Measurements from ENCODE around the gene PFKL. TPM values are rescaled to one million over a fixed set of nuclear protein-coding genes. Genes with fewer than 3 reads are reported as not detected.
A peak's percentile ranks its signal among the peaks of the same experiment; 100 is the strongest.

Gene PFKL
- polyA plus RNA-seq, 1 donor: 160 TPM

- no CpG with 5 or more reads among the region's 18 CpGs for WGBS (ENCODE audit: insufficient coverage, low lambda C conversion rate)
- peaks cover 7% of the 10 kb centered on the region for H3K9me3 ChIP-seq (ENCODE audit: control insufficient read depth, low read depth, low read length)
- peaks cover 13% of the 10 kb centered on the region for H3K27me3 ChIP-seq (ENCODE audit: control insufficient read depth, insufficient read depth, low read length)
- no peaks in the 10 kb centered on the region for H3K4me1 ChIP-seq (ENCODE audit: control insufficient read depth, insufficient read depth, low read length)
- no peaks in the 10 kb centered on the region for H3K36me3 ChIP-seq (ENCODE audit: control insufficient read depth, insufficient read depth, low read length)
- no peak overlapping the region for H3K4me3 ChIP-seq (ENCODE audit: low read length)
- DNase-seq: no peak
- H3K27ac ChIP-seq (ENCODE audit: low read length): no peak overlapping the region
These were observed 65.6 kb downstream of the PFKL start for GRCh38 chr21:44365251-44365966.

DNA sequence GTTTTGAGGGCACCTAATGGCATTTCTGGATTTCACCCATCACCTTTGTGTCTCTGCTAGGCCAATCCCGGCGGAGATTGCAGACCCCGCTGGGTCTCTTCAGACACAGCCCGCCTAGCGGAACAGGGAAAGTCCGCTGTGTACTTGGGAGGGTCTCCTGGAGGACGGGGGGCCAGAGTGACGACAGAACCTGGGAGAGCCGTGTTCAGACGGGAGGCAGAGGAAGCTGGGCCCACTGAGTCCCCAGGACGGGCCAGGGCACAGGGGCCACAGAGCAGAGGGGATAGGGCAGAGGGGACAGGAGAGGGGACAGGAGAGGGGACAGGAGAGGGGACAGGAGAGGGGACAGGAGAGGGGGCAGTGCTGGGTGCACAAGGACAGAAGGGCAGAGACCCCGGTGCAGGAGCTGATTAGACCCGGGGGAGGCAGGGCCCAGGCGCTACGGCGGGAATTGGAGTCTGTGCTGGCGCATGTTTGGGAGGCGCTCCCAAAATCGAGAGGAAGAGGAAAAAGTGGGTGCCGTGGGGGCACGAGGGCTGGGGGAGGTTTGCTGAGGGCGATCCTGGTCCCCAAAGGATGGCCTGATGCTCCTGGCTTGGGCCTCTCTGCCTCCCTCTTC is 66.2 kb downstream of the PFKL start:
- Histone ChIP-seq H3K36me3 (ENCODE audit: control insufficient read depth, insufficient read depth, low read length) (no peaks in the 10 kb centered on the region), H3K4me1 (ENCODE audit: control insufficient read depth, insufficient read depth, low read length) (no peaks in the 10 kb centered on the region), H3K27ac (ENCODE audit: low read length) (no peak overlapping the region), H3K4me3 (ENCODE audit: low read length) (no peak overlapping the region), H3K9me3 (ENCODE audit: control insufficient read depth, low read depth, low read length) (peaks cover 10% of the 10 kb centered on the region), H3K27me3 (ENCODE audit: control insufficient read depth, insufficient read depth, low read length) (peaks cover 17% of the 10 kb centered on the region)
- DNase-seq: no peak
- no CpG with 5 or more reads among the region's 22 CpGs for WGBS (ENCODE audit: insufficient coverage, low lambda C conversion rate)

DNA sequence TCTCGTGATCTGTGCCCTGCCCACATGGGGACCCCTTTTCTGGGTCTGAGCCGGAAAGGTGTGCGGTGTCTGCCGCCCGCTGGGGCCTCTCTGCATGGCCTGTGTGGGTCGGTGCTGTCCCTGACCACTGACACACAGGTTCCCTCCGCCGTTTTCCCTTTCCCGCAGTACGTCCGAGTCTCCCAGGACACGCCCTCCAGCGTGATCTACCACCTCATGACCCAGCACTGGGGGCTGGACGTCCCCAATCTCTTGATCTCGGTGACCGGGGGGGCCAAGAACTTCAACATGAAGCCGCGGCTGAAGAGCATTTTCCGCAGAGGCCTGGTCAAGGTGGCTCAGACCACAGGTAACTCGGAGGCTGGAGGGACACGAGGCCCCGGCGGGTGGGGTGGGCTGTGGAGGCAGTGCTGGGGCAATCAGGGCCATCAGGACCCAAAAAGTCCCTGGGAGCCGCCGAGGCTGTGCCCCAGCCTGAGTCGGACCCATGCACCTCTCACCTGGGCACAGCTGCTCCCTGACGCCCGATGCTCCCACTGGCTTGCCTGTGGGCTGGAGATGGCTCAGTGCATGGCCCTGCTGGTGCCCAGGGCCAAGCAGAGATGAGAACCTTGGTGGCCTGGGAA is 66.8 kb downstream of the PFKL start:
- no CpG with 5 or more reads among the region's 28 CpGs for WGBS (ENCODE audit: insufficient coverage, low lambda C conversion rate)
- no peaks in the 10 kb centered on the region for H3K4me1 ChIP-seq (ENCODE audit: control insufficient read depth, insufficient read depth, low read length)
- DNase-seq: no peak
- peaks cover 17% of the 10 kb centered on the region for H3K27me3 ChIP-seq (ENCODE audit: control insufficient read depth, insufficient read depth, low read length)
- peaks cover 10% of the 10 kb centered on the region for H3K9me3 ChIP-seq (ENCODE audit: control insufficient read depth, low read depth, low read length)
- no peak overlapping the region for H3K4me3 ChIP-seq (ENCODE audit: low read length)
- H3K27ac ChIP-seq (ENCODE audit: low read length): no peak overlapping the region
- H3K36me3 ChIP-seq (ENCODE audit: control insufficient read depth, insufficient read depth, low read length): no peaks in the 10 kb centered on the region

DNA sequence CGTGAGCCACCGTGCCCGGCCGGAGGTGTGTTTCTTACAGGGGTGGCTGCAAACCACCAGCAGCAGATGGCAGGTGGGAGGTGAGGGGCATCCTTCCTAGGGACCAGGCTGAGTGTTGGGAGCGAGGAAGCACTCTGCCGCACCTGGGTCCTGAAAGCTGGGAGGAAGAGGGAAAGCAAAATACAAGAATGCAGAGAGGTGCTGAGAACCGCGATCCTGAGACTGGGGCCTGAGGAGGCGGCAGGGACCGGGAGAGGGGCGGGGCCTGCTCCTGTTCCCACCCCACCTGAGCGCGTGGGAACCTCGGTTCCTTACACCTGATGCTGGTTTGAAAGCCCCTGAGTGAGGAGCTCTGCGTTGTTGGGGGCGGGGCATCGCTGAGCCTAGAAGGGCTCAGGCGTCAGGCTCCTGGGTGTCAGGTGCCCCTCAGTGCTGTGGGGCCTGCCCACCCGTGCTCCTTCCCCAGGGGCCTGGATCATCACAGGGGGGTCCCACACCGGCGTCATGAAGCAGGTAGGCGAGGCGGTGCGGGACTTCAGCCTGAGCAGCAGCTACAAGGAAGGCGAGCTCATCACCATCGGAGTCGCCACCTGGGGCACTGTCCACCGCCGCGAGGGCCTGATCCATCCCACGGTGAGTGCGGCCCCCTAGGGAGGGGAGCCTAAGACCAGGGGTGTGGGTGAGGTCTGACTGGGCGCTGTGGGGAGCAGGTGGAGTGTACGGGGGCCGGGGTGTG is 69.0 kb downstream of the PFKL start:
- H3K27me3 ChIP-seq (ENCODE audit: control insufficient read depth, insufficient read depth, low read length): peaks cover 17% of the 10 kb centered on the region
- peak in 1 of 2 donors; percentile 25 for DNase-seq

GRCh38 chr21:44370027-44370735 is 70.3 kb downstream of the PFKL start:
- Histone ChIP-seq H3K4me1 (ENCODE audit: control insufficient read depth, insufficient read depth, low read length) (no peaks in the 10 kb centered on the region), H3K27ac (ENCODE audit: low read length) (no peak overlapping the region), H3K36me3 (ENCODE audit: control insufficient read depth, insufficient read depth, low read length) (no peaks in the 10 kb centered on the region), H3K4me3 (ENCODE audit: low read length) (peak overlapping the region; percentile 4), H3K9me3 (ENCODE audit: control insufficient read depth, low read depth, low read length) (peaks cover 3% of the 10 kb centered on the region), H3K27me3 (ENCODE audit: control insufficient read depth, insufficient read depth, low read length) (peaks cover 17% of the 10 kb centered on the region)
- peak; percentile 43 to 76 for DNase-seq
- WGBS (ENCODE audit: insufficient coverage, low lambda C conversion rate): no CpG with 5 or more reads among the region's 29 CpGs

More for the DNA sequence above, 69.0 kb downstream of the PFKL start:
- H3K27ac ChIP-seq (ENCODE audit: low read length): no peak overlapping the region
- H3K4me3 ChIP-seq (ENCODE audit: low read length): no peak overlapping the region
- no peaks in the 10 kb centered on the region for H3K36me3 ChIP-seq (ENCODE audit: control insufficient read depth, insufficient read depth, low read length)
- no peaks in the 10 kb centered on the region for H3K4me1 ChIP-seq (ENCODE audit: control insufficient read depth, insufficient read depth, low read length)
- H3K9me3 ChIP-seq (ENCODE audit: control insufficient read depth, low read depth, low read length): peaks cover 8% of the 10 kb centered on the region
- no CpG with 5 or more reads among the region's 35 CpGs for WGBS (ENCODE audit: insufficient coverage, low lambda C conversion rate)

DNA sequence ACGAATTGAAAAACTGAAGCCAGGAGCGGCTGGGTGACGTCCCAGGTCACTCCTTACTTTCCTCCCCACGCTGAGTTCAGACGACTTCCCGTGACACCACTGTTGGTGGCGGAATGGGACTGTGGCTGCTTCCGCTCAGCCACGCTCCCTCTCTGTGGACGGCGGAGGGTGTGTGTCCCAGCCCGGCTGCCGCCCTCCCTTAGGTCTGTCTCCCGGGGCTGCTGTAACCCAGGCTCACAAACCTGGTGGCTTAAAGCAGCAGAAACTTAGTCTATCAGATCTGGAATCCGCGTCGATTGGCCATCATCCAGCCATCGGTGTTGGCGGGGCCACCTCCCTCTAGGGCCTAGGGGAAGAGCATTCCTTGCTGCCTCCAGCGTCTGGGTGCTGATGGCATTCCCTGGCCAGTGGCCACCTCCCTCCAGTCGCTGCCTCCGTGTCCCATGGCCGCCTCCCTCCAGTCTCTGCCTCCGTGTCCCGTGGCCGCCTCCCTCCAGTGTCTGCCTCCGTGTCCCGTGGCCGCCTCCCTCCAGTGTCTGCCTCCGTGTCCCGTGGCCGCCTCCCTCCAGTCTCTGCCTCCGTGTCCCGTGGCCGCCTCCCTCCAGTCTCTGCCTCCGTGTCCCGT is 71.0 kb downstream of the PFKL start:
- peaks cover 3% of the 10 kb centered on the region for H3K9me3 ChIP-seq (ENCODE audit: control insufficient read depth, low read depth, low read length)
- no peak overlapping the region for H3K4me3 ChIP-seq (ENCODE audit: low read length)
- no peaks in the 10 kb centered on the region for H3K4me1 ChIP-seq (ENCODE audit: control insufficient read depth, insufficient read depth, low read length)
- H3K27me3 ChIP-seq (ENCODE audit: control insufficient read depth, insufficient read depth, low read length): peaks cover 17% of the 10 kb centered on the region
- no peak overlapping the region for H3K27ac ChIP-seq (ENCODE audit: low read length)
- no peak for DNase-seq
- no peaks in the 10 kb centered on the region for H3K36me3 ChIP-seq (ENCODE audit: control insufficient read depth, insufficient read depth, low read length)
- WGBS (ENCODE audit: insufficient coverage, low lambda C conversion rate): 40% methylated on average over 2 of the region's 37 CpGs

- H3K4me1 ChIP-seq (ENCODE audit: control insufficient read depth, insufficient read depth, low read length): no peaks in the 10 kb centered on the region
- peaks cover 17% of the 10 kb centered on the region for H3K27me3 ChIP-seq (ENCODE audit: control insufficient read depth, insufficient read depth, low read length)
- no peak overlapping the region for H3K4me3 ChIP-seq (ENCODE audit: low read length)
- peaks cover 3% of the 10 kb centered on the region for H3K9me3 ChIP-seq (ENCODE audit: control insufficient read depth, low read depth, low read length)
- DNase-seq: no peak
- H3K36me3 ChIP-seq (ENCODE audit: control insufficient read depth, insufficient read depth, low read length): no peaks in the 10 kb centered on the region
- no CpG with 5 or more reads among the region's 6 CpGs for WGBS (ENCODE audit: insufficient coverage, low lambda C conversion rate)
- H3K27ac ChIP-seq (ENCODE audit: low read length): no peak overlapping the region
These were observed 71.7 kb downstream of the PFKL start for GRCh38 chr21:44371596-44371995.

- Histone ChIP-seq H3K27me3 (ENCODE audit: control insufficient read depth, insufficient read depth, low read length) (peaks cover 17% of the 10 kb centered on the region), H3K4me1 (ENCODE audit: control insufficient read depth, insufficient read depth, low read length) (no peaks in the 10 kb centered on the region), H3K9me3 (ENCODE audit: control insufficient read depth, low read depth, low read length) (peaks cover 3% of the 10 kb centered on the region), H3K4me3 (ENCODE audit: low read length) (no peak overlapping the region), H3K27ac (ENCODE audit: low read length) (no peak overlapping the region), H3K36me3 (ENCODE audit: control insufficient read depth, insufficient read depth, low read length) (no peaks in the 10 kb centered on the region)
- no peak for DNase-seq
- no CpG with 5 or more reads among the region's 8 CpGs for WGBS (ENCODE audit: insufficient coverage, low lambda C conversion rate)
These were observed 72.8 kb downstream of the PFKL start for GRCh38 chr21:44372616-44373015.

- no peak for DNase-seq
- WGBS (ENCODE audit: insufficient coverage, low lambda C conversion rate): 80% methylated on average over 1 of the region's 24 CpGs
- Histone ChIP-seq H3K4me1 (ENCODE audit: control insufficient read depth, insufficient read depth, low read length) (no peaks in the 10 kb centered on the region), H3K36me3 (ENCODE audit: control insufficient read depth, insufficient read depth, low read length) (no peaks in the 10 kb centered on the region), H3K27me3 (ENCODE audit: control insufficient read depth, insufficient read depth, low read length) (peaks cover 10% of the 10 kb centered on the region), H3K4me3 (ENCODE audit: low read length) (no peak overlapping the region), H3K9me3 (ENCODE audit: control insufficient read depth, low read depth, low read length) (peaks cover 3% of the 10 kb centered on the region), H3K27ac (ENCODE audit: low read length) (no peak overlapping the region)
These were observed 74.9 kb downstream of the PFKL start for GRCh38 chr21:44374601-44375280.
